GM19025 (cell line): ENCODE data around the gene DYNLT2.

Source experiments
- ATAC-seq: cut with Tn5 transposase; IDR thresholded peaks from one replicate; pipeline ENCODE4 v1.9.1; 2021; ENCODE audit warnings: mild to moderate bottlenecking, low read depth, moderate library complexity; ENCODE audit not compliant: unreplicated experiment

DYNLT2 gene, protein sequence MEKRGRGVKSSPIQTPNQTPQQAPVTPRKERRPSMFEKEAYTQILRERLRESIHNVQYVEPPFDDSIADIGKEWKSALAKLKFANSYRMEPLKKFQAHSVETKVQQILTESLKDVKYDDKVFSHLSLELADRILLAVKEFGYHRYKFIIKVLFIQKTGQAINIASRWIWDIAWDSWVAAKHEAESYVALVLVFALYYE

DNA sequence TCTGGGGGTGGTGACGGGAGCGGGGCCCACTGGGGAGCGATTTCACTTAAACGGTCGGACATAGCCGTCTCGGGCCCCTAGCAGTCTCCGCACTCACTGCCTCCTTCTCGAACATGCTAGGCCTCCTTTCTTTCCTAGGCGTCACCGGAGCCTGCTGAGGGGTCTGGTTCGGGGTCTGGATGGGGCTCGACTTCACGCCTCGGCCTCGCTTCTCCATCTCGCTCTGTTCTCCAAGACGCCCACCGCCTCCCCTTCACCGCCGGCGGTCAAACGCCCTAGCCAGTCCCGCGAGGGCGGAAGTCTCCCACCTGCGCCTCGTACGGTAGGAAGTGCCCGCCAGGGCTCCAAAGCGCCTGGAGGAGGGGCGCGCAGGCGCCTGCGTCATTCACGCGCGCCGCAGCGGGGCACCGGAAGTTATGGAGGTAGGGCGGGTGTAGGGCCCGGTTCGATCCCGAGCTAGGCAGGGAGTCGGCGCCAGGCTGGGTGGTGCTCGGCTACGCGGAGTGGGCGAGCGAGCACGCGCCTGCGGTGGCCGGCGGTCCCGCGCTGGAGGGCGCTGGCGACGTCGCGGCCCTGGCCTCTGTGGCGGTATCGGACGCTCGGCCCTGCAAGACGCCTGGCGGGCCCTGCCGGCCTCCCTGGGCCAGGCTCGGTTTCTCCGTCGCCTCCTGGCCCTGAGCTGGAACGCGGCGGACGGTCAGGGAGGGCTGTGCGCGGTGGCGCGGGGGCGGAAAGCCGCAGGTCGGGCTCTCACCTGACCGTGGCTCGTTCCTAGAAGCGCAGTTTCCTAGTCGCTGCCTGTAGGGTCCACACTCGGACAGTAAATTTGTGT is at the start of gene DYNLT2, which contains the start of gene ERMARD:
Gene DYNLT2, minus strand, starts transcription at position 331 of the 832 bp plus-strand sequence. Its CDS starts 114 bp downstream, at position 217.
Gene ERMARD, plus strand, starts transcription at position 381 of the 832 bp plus-strand sequence. Its CDS starts 36 bp downstream, at position 417.
- peak; percentile 93 for ATAC-seq

DNA sequence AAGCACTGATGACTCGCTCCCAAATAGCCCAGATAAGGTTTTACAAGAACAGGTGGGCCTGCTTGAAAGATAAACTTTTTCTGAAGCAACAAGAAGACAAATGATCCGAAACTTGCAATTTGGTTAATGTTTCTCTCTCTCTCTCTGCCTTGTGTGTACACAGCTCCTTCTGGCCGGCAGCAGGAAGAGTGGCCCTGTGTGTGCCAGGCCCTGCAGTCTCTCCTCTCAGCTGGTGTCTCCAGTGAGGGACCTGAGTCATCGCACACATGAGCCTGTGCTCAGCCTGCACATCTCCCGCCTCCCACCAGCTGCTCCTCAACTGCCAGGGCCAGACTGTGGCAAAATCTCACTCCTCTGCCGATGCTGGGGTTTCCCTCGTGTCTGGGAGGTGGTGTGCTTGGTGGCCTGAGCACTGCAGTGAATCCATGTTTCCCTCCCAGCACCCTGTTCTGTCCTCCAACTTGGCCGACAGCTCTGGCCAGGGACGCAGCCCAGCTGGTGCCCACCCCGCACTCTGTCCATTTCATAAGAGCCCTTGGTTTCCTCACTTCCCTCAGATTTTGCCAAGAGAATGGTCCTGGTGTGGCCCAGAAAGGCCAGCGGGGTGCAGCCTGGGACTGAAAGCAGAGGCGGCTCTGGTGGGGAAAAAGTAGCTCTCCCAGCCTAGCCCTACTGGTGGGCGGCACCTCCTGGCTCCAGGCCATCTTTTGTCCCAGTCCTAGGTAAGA is 49.5 kb upstream of the DYNLT2 start:
- ATAC-seq = peak; percentile 73

DNA sequence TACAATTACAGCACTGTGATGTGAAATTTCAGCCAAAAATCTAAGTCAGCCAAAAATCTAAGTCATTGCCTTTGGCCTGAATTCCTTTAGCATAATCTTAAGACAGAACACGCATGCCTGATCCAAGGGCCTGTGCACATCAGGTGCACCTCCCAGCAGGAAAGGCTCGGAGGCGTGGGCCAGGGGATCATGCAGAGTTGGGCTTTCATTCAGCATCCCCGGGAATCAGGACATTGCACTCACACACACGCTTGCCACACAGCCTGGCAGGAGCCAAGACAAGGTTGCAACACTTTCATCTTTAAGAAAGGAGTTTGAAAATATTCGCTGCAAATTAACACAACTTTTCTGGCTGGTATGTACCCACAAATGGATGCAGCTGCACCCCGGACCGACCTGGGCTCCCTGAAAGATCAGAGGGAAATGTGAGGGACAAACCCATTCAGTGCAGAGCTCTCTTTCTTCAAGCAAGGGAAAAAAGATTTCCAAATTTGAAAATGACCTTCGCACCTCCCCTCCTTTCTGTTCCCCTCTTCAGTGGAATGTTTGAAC is 48.8 kb upstream of the DYNLT2 start:
- ATAC-seq = no peak

DNA sequence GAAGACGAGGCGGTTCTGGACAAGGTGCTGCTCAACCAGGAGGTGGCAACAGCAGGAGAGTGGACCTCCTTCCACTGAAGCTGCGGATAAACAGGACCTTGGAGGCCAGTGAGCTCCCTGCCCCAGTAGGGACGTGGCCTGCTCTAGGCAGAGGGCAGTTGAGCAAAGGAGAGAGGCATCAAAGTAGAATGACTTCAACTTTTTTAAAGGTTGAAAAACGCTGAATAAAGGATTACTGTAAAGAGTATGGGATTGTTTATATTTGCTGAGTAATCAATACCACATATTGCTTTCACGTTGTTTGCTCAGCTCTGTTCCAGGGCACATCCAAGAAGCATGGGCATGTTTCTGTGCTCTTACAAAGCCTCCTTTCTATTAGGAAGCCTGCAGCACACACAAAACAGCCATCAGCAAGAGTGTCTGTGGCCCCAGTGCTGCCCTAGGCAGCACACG is 48.1 kb upstream of the DYNLT2 start:
- ATAC-seq = no peak

DNA sequence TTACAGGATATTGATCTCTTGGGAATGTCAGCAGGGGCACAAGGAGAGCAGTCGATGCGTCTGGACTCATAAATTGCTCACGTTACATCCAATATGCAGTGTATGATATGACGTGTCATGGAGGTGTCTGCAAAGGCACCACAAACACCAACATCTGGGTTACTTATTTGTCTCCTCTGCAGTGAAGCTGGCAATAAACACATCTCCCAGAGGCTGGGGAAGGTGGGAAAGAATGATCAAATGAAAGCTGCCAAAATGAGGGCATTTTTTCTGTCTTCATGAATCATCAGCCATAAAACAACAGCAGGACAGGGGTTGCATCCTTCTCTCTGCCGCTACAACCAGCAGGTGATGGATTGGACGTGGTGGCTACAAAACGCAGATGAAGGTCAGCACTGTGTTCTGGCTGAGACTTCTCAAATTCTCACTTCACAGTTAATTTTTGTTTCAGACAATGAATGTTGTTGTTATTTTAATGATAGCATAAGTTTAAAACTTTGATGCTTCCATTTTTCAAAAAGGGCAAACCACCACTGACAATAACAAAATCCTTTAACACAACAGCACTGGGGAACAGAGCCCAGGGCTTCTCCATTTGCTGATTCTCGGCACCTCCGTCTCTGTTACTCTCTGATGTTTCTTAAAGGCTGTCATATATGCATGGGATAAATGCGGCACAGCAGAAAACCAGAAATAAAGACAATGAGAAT is 47.5 kb upstream of the DYNLT2 start:
- no peak for ATAC-seq

DNA sequence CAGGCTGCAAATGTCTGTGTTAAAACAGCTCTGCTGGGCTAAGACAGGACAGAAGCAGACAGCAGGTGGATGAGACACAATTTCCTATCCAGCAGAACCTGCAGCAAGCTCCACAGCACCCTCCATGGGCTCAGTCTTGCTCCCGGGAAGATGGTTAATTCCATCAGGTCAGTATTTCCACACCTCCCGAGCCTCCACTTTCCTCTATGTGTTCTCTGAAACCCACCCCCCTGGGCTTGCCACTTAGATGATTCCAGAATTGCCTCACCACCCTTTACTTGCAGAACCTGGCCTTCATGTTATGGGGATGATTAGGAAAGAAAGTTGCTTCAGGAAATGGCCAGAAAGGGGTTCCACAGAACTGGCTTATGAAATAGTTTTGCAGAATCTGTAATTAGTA is 43.8 kb upstream of the DYNLT2 start:
- no peak for ATAC-seq

DNA sequence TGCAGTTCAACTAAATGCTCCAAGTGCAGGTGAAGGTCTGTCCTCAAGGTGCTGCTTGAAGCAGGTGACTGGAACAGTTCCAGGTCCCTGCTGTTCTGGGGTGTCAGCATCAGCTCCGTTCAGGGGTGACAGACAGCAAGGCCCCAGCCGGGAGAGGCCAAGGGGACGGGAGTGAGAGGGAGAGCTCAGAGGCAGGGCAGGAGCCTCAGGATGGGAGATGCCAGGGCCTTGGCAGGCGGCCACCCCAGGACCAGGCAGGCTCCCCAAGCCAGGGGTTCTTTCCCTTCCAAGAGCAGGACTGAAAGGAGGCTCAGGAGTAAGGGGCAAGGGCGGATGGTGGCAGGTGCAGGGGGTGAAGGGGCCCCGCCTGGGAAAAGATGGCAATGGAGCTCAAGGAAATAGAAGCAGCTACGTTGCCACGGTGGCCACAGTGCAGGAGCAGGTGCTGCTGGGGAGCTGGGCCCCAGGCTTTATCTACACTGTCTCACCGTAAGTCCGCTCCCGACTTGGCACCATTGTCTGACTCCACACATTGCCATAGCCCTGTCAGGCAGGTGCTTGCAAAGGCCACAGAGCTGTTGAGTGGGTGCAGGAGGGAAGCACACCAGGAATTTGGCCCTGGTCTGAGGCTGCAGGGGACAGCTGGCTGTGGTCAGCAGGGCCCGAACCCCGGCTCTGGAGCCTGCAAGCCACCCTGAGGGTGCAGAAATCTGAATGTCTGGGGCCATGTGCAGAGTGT is 43.1 kb upstream of the DYNLT2 start:
- ATAC-seq = no peak

DNA sequence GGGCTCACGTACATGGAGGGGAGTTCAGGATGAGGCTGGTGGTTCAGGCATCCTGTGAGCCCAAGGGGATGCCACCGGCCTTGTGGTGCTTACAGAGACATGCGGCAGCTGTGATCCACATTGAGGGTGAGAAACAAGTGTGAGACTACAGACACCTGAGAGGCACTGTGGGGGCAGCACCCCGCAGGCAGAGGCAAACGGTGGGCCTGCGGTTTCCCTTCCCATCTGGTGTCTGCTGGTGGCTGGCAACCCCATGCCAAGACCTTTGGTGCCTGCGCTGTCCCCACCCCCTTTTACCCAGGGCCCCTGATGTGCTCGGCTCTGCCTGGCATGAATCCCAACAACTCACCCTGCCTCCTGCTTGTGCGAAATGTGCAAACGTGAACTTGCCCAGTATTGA is 42.0 kb upstream of the DYNLT2 start:
- no peak for ATAC-seq

DNA sequence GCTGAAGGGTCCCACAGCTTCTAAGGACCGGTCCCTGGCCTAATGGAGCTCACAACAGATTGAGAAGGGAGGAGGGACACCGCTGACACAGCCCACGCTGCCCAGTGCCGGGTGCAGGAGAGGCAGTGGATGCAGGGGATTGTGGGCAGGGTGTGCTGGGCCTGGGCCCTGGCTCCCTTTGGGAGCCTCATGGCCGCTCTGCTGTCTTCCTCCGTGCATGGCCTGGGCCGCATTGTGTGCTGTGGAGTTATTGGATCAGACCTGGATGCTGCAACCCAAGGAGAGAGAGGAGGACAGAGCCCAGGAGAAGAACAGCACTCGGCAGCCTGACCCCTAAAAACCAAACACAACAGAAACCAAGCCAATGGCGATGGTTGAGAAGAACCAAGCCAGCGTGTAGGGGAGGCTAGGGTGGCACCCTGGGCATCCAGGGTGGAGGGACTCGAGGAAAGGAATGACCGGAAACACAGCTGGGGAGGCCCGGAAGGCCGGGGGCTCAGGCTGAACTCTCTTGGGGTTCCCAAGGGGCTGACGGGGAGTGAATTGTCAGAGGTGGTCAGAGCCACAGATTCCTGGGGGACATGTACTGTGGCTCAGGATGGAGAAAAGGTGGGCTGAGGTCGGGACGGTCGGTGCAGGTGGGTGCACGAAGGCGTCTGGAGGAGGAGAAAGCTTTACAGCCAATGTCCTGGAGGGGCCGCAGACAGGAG is 41.1 kb upstream of the DYNLT2 start:
- ATAC-seq = no peak

DNA sequence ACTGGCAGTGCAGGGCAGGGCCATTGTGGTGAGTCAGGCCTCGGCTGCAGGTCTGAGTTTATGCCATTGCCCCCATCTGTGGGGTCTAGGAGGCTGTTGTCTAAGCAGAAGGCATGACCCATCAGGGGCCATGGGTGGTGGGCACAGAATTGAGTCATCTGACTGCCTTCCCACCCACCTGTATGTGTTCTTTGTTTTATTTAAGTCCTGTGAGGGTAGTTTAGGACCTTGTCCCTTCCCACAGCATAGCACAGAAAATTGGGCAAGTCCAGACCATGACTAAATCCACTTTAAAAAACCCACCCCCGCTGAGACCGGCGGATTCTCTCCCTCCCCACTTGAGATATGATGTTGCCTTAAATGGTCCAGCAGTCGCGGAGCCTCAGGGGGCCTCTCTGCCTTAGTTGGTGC is 40.4 kb upstream of the DYNLT2 start:
- no peak for ATAC-seq

DNA sequence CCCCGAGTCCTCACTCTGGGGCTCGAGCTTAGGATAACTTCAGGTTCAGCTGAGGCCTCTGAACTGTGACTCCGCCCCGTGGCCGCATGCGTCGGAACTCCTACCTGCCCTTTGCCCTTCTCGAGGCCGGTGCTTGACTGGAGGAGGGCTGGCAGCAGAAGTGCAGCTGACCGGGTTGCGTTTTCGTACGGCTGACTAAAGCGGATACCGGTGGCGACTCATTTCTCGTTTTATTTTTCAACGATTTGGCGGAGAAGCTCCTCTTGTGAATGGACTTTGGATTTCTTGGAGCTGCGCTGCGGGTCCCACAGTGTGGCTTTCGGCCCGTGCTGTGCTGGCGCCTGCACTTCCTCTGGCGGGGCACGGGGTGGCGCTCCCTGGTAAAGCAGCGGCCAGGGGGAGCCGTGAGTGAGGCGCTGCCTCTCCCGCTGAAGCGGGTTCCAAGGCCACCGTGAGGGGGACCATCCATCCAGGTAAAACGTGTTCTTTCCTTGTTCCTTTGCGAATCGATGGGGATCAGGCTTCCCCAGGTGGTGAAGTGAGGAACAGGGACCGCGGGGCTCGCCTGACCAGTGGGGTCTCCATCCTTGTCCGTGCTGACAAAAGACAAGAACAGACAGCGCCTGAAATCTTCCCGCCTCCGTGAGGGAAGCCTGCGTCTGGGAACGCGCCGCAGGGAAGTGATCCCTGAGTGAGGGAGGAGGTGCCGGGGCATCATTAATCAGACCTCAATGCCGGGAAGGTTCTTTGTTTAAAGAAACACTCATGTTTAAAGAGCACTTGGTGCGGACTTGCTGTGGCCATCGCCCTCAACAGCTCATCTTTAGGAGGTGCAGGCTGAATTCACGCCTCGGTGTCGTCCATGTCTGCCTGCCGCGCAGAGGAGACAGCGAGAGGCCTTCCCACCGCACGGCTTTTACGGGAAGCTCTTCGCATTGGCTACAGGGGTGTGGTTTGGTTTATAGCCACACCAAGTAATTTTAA is 38.9 kb upstream of the DYNLT2 start:
- ATAC-seq = peak; percentile 94

DNA sequence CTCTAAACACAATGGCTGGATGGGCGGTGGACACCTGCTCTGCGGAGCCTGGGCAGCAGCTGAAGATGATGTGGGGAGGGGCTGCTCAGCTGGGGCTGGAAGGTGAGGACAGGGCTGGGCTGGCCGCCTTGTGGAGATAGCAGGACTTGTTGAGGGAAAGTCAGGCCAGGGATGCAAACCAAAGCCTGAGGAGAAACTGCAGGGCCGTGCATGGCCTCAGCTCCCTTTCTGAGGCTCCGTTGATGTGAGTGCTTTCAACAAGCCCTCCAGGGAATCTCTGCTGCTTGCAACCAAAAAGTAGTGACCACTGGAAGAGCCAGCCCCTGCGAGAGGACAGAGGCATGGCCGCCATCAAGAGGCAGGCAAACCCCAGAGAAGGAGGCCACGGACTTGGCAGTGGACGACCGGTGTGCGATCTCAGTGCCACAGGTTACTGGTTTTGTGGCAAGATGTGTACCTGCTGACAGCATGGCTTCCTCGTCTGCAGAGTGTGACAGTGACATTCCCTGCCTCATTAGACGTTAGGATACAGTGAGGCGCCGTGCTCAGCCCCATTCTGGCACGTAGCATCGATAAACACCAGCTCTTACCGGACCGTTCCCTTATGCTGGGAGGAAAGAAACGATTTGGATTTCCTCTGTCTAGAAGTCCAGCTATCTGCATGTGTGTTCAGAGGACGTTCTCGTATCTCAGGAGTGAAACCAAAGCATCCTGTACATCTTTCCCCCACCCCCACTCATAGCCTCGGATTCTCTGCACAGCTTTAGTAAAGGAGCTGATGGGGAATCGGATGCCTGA is 38.0 kb upstream of the DYNLT2 start:
- ATAC-seq = no peak

DNA sequence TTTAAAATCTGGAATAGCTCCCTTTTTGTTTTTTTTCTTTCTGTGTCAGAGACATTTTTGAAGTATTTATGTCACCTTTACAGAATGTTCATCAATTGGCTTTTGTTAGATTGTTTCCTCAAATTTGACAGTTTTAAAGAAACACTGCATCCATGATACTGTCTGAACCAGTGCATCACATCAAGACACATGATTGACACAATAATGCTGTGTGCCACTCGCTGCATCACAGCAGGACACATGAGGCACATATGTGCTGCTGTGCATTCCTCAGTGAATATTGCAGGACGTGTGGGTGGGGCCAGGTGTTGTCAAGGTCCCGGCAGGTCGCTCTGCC is 37.4 kb upstream of the DYNLT2 start:
- ATAC-seq = no peak

DNA sequence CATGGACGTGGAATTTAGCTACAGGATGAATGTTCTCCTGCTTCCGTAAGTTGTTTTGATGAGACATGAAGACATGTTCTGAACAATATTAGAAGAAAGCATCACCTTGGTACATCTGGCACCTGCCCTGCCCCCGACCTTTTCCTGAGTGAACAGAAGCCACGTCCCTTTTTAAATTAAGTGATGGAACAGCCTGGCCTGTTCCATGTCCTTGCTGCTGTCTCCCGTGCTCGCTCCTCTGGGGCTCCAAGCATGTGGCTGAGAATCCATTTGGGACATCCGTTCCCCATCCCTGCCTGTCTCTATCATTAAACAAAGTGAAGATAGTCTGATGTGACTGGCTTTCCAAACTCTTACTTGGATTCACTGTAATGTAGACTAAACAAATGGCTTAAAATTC is 36.4 kb upstream of the DYNLT2 start:
- ATAC-seq = no peak

DNA sequence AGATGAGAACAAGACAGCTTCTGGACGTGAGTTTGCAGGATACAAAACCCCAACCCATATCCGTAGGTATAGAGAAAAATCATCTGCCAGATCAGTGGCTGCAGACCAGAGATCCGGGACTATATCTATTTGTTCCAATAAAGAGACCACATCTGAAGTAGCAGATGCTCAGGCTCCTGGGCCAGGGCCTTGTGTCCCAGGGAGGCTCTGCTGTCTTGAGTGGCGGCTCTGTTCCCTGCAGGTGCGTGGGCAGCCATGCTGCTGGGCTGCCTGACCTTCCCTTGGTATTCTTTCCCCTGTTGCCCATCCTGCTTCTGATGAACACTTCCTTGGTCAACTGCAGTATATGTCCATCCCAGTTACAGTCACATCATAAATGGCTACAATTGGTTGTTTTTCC is 35.0 kb upstream of the DYNLT2 start:
- no peak for ATAC-seq

DNA sequence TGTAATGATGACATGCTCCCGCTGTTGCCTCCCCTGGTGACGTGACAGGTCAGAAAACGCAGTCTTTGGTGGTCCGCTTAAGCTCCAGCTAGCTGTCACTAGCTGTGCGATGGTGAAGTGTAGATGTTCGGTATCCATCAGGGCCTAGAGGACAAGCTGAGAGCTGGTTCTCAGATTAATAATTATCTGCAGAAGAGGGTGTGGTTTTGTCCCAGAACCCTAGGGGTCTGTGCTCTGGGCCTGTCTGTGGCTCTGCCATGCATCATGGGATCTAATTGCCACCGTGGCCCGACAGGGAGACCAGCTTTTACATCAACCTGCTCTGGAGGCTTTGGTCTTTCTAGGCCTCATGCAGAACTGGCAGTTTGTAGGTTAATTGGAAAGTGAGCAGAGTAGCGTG is 34.2 kb upstream of the DYNLT2 start:
- no peak for ATAC-seq

DNA sequence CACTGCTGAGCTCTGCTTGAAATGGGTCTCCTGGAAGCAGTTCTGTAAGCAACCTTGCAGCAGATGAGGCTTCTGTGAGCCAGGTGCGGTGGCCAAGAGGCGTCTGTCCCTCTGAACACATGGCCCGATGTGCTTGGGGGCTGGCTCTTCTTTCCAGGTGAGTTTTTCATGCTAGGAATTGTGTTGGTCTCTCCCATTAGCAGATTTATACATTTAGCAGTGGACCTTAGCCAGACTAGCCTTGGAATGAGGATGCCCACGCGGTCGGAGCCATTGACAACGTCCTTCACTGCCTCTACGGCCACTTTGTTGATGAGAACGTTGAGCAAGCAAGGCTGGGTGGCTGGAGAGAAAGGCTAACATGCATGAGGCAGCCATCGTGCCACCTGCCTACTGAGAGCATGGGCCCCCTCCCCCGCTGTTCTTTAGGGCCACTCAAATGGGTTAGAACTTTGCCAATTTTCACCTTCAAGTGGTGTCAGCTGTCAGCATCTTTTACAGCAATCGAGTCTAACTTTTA is 33.5 kb upstream of the DYNLT2 start:
- no peak for ATAC-seq
